M059J (cell line): ENCODE data around the gene PET117. TPM values are rescaled to one million over a fixed set of nuclear protein-coding genes. Genes with fewer than 3 reads are reported as not detected.
A peak's percentile ranks its signal among the peaks of the same experiment; 100 is the strongest.
"Not testable (repeated sequence)": the region's sequence is repeated elsewhere in the genome, so short reads cannot be mapped to it uniquely, and the experiment has no call there.

Source experiments
- DNase-seq: peaks from one replicate; pipeline ENCODE4 v3.0.0-alpha.2; 2012; ENCODE audit warnings: low read depth
- total RNA-seq: library from RNA; depleted of rRNA; stranded (reverse); fragments of >200 nt; shearing (Covaris generic); gene quantifications from 2 replicates; pipeline ENCODE4 v1.2.3, GENCODE V29; 2014; rRNA removed

Gene PET117
- total RNA-seq, 1 experiment from 2014 or later: 38.0 TPM

- no peak for DNase-seq
Observed at GRCh38 chr20:18156045-18156444, 18.4 kb downstream of the PET117 start.

GRCh38 chr20:18164356-18164755, 26.7 kb downstream of the PET117 start:
- DNase-seq: peak; percentile 90

DNA sequence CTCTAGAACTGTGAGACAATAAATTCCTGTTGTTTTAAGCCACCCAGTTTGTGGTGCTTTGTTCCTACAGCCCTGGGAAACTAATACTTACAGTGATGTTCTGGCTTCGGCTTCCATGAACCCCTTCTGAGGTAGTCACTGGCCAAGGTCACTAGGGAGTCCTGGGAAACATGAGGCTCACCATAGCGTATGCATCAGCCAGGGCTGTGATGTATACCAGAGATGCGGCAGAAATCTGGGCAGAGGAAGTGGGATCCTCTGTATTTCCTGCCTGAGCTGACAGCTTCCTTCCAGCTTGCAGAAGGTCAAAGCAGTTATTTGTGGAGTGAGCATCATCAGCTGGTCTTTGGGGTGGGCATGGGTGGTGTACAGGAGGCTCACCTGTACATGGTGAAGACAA, 27.9 kb downstream of the PET117 start:
- no peak for DNase-seq

- DNase-seq: no peak
Observed at GRCh38 chr20:18166241-18166881, 28.7 kb downstream of the PET117 start.

DNA sequence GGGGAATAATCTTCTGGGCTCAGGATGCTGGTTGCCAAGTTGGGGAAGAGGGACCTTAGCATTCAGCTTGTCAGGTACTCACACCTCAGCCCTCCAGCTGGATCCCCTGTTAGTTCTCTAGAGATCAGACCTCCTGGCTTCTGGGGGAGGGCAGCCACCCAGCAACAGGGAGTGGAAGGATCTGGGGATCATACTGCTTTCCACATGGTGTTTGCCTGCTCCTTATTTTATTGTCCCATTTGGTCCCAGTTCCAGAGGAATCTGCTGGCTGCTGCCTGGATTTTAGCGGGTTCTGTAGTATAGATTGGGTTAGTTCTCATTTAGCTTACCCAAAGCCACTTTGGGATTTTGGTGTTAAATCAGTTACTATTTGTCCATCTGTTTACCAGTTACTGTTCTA, 29.3 kb downstream of the PET117 start:
- no peak for DNase-seq

- DNase-seq: no peak
Observed at GRCh38 chr20:18172379-18172778, 34.7 kb downstream of the PET117 start.

GRCh38 chr20:18174906-18175683, 37.4 kb downstream of the PET117 start:
- no peak for DNase-seq

- no peak for DNase-seq
Observed at GRCh38 chr20:18176318-18176785, 38.7 kb downstream of the PET117 start.

DNA sequence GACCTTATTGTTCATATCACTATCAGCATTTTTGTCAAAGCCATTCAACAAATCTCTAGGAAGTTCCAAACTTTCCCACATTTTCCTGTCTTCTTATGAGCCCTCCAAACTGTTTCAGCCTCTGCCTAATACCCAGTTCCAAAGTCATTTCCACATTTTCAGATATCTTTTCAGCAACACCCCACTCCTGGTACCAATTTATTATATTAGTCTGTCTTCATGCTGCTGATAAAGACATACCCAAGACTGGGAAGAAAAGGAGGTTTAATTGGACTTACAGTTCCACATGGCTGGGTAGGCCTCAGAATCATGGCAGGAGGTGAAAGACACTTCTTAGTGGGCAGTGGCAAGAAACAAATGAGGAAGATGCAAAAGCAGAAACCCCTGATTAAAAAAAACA, 42.7 kb downstream of the PET117 start:
- DNase-seq: not testable (repeated sequence)

GRCh38 chr20:18180815-18181214, 43.2 kb downstream of the PET117 start:
- DNase-seq: no peak

GRCh38 chr20:18187020-18187419, 49.4 kb downstream of the PET117 start:
- no peak for DNase-seq

- no peak for DNase-seq
Observed at GRCh38 chr20:18188434-18188833, 50.8 kb downstream of the PET117 start.

DNA sequence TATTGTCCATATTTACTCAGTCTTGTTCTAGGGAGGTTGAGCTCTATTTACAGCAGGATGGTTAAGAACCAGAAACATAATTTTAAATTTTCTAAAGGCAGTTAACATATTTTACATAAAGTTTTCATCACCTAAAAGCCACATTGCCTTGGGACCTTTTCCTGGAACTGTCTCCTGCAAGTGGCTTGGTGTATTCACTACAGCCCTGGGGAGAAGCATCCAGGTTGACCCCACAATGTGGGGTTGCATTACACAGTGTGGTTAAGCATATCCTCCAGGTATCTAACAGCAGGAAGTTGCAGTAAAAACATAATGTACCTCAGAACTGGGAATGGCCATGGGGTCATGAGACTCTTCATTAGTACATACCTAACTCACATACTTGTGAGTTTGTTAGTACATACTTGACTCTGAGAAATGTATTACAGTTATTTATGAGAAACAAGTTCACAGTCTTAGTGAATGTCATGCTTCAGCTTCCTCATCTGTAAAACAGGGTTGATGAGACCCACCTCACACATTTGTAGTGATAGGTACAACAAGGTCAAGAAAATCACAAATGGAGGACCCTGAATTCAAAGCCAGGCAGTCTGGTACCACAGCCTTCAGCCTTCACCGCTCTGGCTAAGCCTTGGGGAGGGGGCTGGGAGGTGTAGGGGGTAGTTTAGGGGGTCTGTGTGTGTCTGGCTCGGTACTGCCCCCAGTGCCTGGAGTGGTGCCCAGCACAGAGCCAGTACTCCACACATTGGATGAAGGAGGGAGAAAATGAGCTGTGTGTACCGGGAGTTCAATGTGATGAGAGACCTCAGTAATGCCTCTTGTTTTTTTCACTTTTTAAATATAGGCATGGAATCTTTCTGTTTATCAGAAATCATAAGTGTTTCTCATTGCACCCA, 52.9 kb downstream of the PET117 start:
- DNase-seq: peak; percentile 30

DNA sequence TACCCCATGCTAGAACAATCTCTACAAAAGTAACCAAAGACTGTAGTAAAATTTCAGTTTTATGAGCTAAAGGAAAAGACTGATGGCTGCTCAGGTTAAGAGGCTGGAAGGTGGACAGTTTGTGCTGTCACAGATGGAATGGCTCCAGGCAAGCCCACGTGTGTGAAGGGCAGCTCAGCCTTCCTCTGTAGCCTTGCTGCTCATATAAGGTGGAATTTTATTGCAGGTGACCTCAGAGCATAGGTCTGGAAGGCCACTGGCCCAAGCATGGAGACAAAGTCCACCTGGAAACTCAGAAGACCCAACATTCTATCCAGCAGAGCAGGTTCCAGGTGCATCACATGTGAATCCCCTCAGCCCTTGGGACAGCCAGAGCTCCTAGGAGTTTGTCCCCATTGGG, 53.6 kb downstream of the PET117 start:
- no peak for DNase-seq

Other genes starting within 250 kb of the PET117 start
- gene SNX5, start 169.1 kb upstream of the PET117 start, total RNA-seq: 107 and 165 TPM in 2 replicates
- gene MGME1, start 168.8 kb upstream of the PET117 start, total RNA-seq: 19.2 and 27.4 TPM in 2 replicates
- 0.22 TPM in 1 of 2 replicates, not detected in the other for gene OVOL2, start 79.9 kb upstream of the PET117 start, total RNA-seq
- 11.2 and 15.4 TPM in 2 replicates for gene KAT14, start within 50 bp of the PET117 start, total RNA-seq
- gene ZNF133, start 150.7 kb downstream of the PET117 start, total RNA-seq: 23.8 and 31.5 TPM in 2 replicates